Mesenteric fat pad (tissue), 1 donor: Measurements from ENCODE around the gene ARHGEF7. TPM values are rescaled to one million over a fixed set of nuclear protein-coding genes. Genes with fewer than 3 reads are reported as not detected.

Experiments used
- DNase-seq: peaks from one replicate; pipeline ENCODE4 v3.0.0-alpha.2; 2020; ENCODE audit warnings: low spot score
- total RNA-seq: library from RNA; stranded (reverse); fragmentation: NEBNext Ultra II Directional; extraction: Animal tissue kit (Norgen Biotek cat#: 25700); gene quantifications from one replicate; pipeline ENCODE4 v1.2.1, GENCODE V29; 2021
- donor health status: DM: yes; HTN: yes; CAD: no.

The ARHGEF7 gene
- total RNA-seq, 1 donor from 2014 or later = 95.6 TPM

GRCh38 chr13:111343186-111343805, 228.2 kb downstream of the ARHGEF7 start:
- DNase-seq = no peak

DNA sequence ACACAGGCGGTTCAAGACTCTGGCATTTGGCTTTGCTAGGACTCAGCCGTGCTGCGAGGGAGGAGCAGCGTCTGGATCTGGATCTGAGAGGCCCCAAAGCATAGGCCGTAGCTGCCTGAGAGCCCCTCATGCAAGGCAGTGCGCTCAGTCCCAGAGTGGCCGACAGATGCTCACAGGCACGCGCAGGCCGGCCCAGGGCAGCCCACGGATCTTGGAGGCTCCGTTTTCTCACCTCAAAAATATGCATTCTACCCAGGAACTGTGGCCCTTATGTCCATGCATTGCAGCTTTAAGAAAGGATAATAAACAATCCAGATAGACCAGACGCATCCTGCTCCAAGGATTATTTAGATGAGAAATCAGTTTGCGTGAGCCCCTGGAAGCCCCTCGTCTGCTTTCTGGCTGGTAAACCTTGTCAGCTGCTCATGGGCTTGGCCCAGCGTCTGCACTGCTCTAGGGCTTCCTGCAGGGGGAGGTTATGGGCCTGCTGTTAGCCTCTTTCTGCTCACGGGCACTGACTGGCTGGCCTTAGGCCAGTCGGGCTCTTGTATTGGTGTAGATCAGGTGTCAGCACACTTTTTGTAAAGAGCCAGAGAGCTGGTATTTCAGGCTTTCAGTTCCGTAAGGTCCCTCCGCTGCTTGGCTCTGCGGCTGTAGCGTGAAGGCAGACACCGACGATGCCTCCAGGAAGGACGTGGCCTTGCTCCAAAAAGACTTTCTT, 229.5 kb downstream of the ARHGEF7 start:
- DNase-seq = no peak

DNA sequence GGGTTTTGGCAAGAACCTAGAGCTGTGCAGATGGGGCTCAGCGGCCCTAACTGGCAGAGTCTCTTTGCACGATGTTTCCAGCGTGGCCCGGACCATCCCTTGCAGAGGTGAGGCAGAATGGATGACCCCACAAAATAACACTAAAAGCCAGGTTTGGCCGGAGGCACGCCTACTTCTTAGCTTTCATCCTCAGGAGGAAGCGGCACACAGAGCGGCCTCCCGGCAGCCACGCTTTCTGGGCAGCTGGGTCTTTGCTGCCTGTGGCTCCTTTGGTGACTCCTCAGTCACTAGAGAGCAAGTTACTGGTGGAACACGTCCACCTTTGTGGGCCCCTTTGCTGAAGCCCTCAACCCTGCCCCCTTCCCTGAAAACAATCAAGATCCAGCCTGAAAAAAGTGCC, 230.6 kb downstream of the ARHGEF7 start:
- DNase-seq = no peak

- no peak for DNase-seq
These were observed 231.1 kb downstream of the ARHGEF7 start for GRCh38 chr13:111346101-111346680.

- no peak for DNase-seq
These were observed 232.3 kb downstream of the ARHGEF7 start for GRCh38 chr13:111347438-111347837.

DNA sequence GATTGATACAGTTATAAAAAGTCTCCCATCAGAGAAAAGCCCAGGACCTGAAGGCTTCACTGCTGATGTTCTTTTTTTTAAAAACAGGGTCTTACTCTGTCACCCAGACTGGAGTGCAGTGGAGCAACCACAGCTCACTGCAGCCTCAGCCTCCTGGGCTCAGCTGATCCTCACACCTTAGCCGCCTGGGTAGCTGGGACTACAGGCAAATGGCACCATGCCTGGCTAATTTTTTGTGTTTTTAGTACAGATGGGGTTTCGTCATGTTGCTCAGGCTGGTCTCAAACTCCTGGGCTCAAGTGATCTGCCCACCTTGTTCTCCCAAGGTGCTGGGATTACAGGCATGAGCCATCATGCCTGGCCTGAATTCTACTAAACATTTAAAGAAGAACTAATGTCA, 238.4 kb downstream of the ARHGEF7 start:
- DNase-seq = no peak

DNA sequence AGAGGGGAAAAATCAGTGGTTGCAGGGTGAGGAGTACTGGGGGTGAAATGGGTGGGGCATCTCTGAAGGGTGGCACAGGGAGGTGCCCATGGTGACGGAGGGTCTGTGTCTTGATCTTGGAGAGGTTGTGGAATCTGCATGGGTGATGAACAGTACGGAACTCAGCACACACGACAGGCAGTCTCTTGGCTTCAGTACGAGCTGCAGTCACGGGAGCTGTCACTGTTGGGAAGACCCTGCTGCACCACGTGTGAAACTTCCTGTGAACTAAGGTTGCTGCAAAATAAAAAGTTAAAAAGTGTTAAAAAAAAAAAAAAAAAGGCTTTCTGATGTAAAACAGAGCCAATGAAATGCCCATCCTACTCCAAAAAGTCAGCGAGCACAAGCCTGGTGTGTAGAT, 239.7 kb downstream of the ARHGEF7 start:
- DNase-seq = no peak

Other genes with a start within 250 kb of the ARHGEF7 start
- 115 TPM for gene ANKRD10, start 200.2 kb upstream of the ARHGEF7 start, total RNA-seq
- 0.67 TPM for gene TEX29, start 205.3 kb downstream of the ARHGEF7 start, total RNA-seq